ENCODE results near the gene DOCK1.

DOCK1 gene

DNA sequence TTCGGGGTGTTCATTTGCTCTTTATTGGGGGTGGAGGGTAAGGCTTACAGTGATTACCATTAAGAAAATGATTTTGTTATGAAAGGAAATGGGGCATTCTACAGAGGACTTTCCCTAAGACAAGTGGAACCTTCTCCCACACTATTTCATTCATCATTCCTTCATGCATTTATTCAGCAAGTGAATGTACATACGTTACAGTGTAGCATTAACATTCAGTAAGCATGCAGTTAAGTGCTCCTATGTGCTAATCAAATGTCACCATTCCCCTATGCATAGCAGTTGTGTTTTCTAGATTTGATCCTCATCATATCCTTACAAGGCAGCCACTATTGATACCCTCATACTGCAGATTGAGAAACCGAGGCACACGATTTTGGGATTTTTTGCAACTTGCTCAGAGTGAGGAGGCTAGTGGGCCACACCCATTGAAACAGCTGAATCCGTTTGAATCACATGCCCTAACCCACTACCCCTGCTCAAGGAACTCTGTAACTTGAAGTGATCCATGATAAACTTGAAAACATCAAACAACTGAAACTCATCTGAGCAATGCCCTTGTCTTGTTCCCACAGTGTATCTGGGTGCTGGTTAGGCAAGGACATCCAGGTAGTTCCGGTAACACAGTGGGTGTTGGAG is 274.5 kb downstream of the DOCK1 start:
- DNase-seq (ENCODE audit: low spot score) = no peak

DNA sequence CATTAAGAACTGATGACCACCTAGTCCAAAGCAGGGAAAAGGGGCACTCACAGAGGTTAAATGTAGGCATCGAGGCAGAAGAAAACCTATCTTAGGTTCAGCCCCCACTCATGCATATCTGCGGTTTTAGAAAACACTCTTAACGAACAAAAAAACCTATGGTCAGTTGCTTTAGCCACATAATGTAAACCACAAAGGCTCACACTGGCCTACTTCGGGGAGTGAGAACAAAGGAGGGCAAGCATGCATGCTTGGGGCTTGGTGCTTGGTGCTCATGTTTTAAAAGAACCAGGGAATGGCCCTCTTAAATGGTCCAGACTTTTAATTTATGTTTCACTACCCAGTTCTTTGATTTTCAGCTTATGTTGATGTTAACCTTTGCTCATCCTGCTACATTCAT is 276.9 kb downstream of the DOCK1 start:
- no peak for DNase-seq (ENCODE audit: low spot score)

DNA sequence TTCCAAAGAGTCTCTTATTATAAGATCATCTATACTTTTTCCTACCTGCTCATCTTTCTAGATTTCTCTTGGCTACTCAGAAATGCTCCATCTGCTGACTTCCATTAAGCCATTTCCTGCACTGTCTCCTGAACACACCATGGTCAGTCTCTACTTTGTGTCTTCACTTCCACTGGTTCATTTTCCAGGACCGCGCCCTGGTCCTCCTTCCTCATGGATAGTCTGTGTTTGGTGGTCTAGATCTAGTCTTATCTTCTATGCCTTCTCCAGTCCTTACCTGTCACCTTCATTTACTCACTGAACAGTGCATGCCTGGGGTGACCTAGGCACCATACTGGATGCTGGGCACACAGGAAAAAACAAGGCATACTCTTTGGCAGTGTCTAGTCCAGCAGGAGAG is 279.4 kb downstream of the DOCK1 start:
- no peak for DNase-seq (ENCODE audit: low spot score)

DNA sequence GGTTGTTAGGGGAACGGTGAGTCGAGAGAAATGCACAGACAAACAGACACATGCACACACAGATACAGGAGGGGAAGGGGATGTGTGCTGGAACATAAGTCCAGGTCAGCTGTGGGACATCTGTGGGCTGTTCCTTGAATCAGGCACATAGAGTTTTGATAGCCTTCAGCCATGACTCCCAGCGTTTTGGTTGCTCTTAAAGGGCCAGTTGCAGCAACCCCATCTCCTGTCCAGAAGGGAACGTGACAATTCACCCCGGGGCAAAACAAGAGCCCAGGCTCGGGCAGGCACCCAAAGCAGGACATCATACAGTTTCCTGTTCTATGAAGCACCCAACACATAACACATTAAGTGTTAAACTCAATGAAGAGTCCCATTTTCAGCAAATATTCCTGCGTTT is 281.6 kb downstream of the DOCK1 start:
- no peak for DNase-seq (ENCODE audit: low spot score)

DNA sequence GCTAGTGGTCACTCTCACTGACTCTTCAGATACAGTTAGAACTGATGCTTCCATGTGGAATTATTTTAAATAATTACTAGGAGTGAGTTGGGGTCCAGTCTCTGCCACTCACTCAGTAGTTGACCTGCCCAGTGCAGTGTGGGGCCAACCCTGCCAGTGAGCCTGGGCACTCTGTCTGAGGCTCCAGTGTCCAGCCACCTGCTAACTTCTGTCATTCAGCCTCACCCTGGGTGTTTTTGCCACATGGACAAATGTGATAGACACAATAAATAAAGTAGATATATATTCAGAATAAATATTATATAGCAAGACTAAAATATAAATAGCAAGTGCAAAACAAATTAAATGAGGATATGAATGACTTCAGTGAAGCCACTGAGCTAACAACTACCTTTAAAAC is 284.0 kb downstream of the DOCK1 start:
- no peak for DNase-seq (ENCODE audit: low spot score)

DNA sequence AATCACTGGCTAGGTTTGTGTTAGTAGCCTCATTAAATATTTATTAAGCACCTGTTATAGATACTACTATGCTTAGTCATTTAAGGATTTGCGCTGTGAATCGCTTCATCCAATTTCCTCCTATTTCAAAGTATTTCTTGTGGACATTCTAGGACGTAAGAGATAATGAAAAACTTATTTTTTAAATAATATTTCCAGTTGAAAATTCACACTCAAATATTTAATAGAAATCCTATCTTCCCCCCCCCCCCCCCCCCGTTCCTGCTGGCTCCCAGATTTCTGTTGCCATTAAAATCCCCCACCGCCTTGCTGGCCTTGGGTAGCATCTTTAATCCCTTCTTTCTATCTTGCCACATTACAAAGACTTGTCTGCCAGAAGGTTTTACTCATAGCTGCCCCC is 285.2 kb downstream of the DOCK1 start:
- DNase-seq (ENCODE audit: low spot score) = no peak

DNA sequence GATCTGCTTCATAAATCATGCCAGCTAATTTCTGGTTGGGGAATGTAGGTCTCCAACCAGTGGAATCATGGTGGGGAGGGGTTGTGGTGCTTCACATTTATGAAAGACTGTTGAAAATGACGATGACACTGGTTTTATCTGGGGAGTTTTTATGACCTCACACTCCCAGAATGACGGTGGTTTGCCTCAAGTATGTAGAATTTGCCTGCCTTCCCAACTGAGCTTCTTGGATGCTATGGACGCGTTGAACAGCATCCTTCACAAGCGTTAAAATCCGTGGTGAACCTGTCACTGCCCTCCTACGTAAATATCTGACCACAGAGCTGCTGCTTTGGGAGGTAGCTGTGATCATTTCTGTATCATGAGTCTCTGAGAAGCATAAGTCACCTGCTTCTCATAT is 287.9 kb downstream of the DOCK1 start:
- DNase-seq (ENCODE audit: low spot score) = no peak

DNA sequence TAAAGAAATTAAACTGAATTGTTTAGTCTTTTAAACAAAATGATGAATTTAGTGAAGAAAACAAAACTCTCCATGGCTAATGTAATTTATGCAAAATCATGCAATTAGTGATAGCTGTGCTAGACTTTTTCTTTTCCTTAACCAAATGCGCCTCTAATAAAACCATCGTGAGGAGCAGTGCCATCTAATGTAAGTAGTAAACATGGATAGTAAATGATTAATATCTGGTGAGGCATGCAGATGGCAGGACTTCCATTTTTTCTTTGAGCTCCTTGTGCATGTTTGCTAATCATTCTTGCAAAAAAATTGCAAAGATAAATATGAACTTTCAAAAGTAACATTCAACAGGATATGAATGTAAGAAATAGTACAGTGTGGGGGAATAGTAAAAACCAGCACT is 288.9 kb downstream of the DOCK1 start:
- DNase-seq (ENCODE audit: low spot score) = no peak

DNA sequence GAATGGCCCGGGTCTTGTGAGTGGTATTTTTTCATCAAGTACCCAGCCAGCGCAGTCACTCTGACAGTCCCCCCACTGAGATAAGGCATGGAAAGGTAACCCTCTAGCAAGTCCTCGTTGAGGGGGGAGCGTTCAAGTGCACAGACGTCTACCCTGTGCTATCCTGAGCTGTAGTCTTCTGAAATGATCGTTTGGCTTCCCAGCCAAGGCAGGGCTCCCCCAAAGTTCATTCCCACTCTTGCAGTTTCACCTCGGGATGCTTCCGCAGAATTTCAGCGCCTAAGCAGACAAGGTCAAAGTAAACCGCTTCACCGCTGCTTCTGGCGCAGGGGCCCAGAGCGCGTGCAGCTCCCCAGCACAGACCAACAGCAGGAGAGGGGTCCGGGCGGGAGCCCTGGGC is 289.4 kb downstream of the DOCK1 start:
- no peak for DNase-seq (ENCODE audit: low spot score)

DNA sequence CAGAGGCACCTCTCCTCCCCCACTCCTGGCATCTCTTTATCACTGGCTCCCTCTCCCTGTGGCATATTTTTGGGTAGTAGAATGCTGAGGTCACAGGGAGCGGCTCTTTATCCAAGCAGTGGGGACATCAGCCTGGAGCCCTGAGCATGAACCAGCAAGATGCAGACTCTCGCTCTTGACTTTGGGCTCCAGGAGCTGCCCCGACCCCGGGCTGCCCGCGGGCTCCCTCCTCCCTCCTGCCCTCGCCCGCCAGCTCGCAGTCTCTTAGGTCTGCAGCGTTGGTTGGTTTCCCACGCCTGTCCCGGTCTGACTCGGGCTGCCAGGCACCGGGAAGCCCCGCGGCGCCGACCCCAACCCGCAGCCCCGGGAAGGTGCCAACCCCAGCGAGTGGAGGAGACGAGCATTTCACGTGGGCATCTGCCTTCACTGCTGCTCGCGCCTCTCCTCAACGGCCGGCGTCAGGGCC is 289.8 kb downstream of the DOCK1 start:
- no peak for DNase-seq (ENCODE audit: low spot score)

DNA sequence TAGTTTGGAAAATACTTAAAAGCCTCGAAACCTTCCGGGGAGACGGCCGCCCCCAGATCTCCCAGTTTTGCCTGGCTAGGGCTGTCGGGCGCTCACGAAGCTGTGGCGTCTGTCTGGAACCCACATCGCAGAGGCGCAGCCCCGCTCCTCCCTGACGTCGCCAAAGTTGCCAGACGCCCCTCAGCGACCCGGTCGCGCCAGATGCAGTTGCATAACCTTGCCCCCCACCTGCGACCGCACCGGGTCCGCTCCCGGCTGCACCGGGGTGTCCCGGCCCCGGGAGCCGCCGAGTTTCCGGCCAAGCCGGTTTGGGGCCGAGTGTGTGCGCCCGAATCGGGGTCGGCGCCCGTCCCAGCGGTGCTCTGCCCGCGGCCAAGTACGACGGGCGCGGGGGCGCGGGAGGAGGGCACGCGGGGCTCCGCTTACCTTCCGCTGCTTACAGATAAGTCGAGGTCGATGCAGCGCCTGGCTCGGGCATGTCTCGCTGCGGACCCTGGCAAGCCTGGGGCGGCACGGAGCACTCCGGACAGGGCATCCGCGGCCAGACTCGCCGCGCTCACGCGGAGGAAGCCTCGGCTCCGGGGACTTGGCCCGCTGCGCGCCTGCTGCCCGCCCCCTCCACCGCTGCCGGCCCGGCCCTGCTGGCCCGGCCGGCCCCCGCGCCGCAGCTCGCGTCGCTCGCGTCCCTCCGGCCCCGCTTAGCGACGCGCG is 290.5 kb downstream of the DOCK1 start:
- DNase-seq (ENCODE audit: low spot score) = no peak

DNA sequence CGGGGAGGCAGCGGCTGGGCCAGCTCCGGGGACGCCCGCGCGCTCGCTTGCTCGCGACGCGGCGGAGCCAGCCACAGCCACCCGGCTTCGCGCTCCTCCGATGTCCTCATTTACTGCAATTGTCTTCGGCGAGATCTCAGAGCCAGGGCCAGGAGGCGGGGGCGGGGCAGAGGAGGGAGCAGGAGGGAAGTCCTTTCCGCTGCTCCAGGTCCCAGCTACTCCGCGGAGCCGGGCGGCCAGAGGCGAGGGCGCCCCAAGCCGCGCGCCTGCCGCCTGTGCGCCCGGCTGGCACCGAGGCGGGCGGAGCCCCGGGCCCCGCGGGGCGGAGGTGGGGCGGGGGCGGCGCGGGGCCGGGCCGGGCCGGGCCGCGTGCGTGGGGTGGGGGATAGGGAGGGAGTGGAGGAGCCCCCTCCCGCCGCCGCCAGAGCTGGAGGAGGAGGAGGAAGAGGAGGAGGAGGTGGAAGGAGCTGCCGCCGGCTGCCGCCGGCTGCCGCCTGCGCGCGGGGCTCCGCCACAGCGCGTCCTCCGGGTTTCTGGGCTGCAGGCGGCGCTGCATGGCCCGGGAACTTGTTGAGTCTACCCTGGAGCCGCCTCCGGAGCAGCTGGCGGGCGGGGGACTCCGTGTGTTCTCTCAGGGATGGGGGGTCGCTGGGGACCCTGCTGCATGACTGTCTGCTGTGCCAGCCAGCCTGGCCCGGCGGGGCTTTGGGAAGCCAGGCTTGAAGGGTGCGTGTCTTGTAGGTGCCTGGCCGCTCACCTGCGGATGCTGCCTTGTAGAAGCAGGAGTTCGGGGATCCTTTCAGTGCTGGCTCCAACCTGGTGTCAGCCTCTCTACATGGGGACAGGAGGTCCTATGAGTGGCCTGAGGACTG is 291.3 kb downstream of the DOCK1 start, which contains the start of gene INSYN2A:
INSYN2A (minus strand) TSS at position 310 of the 872 bp plus-strand sequence. CDS start 20,196 bp downstream, outside the sequence.
- no peak for DNase-seq (ENCODE audit: low spot score)

DNA sequence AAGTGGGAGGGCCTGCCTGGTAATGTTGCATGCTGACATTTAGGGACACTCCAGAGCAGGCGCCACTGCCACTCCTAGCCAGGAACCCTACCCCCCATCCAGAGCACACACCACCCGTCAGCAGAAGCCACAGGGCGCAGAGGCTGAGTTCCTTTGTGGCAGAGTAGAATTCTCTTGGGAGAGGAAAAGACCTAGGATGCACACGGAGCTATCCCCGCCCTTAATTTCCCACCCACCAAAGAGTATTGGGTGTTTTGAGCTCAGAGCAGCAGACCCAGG is 291.9 kb downstream of the DOCK1 start:
- no peak for DNase-seq (ENCODE audit: low spot score)

DNA sequence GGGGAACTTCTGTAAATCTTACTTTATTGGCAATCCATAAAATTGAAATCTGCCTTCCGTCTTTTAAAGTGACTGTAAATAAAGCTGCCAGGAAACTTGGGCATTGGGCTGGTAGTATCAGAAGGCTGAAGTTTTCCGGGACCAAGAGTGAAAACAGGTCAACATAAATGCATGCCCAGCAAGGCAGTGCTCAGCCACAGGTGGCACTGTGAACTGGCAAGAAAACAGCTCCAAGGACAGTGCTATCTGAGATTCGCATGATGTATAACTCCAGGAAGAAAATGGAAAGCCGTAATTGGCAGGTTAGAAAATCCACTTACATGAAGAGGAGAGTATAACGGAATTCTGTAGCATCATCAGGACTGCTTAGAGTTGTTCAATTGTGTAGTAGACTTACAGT is 293.1 kb downstream of the DOCK1 start:
- no peak for DNase-seq (ENCODE audit: low spot score)

DNA sequence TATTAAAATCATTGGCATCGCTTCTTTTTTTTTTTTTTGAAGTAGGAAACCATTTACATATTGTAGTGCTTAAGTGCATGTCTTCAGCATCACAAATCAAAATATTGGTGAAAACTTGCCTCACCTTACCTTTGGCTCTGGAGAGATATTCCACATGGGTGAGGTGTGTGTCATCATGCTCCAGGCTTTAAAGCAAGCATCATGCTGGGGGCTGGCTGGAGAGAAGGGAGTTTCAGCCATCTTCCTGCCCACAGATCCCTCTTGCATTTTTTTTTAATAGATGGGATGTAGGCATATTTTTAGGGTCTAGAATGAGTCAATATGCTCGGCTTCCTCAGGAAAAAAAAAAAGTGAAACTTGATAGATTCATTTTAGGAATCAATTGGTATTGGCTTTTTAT is 293.5 kb downstream of the DOCK1 start:
- DNase-seq (ENCODE audit: low spot score) = no peak

DNA sequence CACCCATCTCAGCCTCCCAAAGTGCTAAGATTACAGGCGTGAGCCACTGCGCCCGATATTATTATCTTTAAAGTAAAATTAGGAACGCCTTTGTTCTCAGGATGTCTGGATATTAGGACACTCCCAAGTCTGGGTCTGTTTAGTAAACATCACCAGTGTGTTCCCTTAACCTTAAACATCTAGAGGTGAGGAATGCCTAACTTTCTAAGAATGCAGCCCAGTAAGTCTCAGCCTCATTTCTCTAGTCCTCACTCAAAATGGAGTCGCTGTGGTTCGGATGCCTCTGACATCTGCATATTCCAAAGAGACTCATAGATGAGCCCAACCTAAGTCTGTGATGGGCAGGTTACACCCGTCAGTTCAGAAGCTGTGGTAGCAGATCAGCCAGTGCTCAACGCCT is 295.4 kb downstream of the DOCK1 start:
- no peak for DNase-seq (ENCODE audit: low spot score)

DNA sequence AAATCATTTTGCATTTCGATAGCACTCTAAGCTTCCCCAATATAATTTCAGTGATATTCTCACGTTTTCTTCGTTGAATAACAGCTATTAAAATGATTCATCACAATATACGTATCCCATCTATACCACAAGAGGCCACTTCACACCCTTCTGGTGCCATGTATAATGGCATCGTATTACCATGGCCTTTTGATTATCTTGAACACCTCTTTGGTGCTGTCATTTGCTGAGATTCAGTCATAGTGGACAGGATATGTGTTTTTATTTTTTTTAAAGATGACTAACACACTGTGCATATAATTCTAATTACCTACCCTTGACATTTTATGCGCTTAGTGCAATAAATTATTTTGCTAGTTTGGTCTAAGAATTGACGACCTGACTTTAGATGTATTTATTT is 297.8 kb downstream of the DOCK1 start:
- no peak for DNase-seq (ENCODE audit: low spot score)

DNA sequence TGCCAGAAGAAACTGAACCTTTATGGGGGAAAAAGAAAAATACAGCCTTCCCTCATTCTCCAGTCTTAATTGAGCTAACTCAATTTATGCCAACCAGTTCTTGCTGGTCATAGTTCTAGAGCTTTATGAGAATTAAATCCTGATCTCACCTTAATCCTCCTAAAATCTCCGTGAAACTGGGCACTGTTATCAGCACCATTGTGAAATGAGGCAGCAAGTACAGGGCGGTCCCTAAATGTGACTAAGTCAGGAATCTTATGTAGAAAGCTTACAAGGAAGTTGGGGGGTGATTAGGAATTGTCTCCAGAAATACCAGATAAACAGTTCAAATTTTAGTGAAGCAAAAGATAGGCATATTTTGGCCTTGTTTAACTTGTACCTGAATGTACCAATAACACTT is 301.9 kb downstream of the DOCK1 start:
- DNase-seq (ENCODE audit: low spot score) = no peak

DNA sequence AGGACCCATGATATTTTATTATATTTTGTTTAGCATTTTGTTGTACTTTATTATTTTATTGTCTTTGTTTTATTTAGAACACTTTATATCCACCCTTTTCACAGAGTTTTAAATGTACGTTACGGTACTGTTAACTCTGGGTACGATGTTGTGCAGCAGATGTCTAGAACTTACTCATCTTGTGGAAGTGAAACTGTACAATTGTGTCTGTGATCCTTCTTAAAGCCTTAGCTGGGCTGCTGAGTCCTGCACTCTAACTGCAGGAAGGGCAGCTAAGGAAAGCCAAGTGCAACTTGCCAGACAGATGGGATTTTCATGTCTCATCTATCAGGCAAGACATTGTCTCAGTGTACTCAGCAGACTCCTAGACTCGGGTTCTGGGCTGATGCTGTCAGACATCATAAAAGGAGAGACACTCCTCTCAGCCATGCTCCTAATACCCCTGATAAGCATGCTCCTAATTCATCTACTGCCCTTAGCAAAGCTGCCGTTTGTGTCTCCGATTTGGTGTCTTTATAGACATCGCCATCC is 305.8 kb downstream of the DOCK1 start:
- DNase-seq (ENCODE audit: low spot score) = no peak

DNA sequence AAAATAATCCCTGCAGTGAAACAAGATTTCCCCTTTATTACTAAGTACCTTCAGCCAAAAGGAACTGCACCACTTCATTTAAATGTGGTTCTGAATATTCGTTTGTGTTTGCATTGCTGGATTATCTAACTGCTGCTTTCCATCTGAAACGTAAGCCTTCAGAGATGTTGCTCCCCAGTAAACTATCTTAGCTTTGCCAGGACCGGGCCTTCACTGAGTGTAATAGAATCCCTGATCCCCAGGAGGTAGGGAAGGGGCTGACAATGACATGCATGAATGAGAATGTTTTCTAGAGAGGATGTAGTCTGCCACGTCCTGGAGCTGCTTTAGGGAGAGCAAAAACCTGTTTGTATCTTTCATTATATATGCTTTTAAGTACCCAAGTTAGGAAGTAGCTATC is 310.6 kb downstream of the DOCK1 start:
- DNase-seq (ENCODE audit: low spot score) = no peak

DNA sequence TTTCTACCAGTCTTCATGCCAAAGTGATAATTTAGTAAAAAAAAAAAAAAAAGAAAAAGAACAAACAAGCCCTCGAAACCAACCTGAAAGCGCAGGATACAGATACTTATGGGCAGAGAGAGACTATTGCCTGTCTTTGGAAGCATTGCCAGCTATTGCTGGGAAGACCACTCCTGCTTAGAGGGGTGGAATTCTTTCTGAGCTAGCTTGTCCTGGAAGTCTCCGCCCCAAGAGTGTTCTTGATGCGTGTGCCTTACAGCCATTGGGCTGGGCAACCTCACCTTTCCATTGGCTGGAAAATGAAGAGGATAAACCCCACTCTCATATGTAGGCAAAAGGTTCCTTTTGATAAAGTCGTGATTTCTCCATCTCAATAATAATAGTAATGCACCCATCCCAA is 311.0 kb downstream of the DOCK1 start:
- no peak for DNase-seq (ENCODE audit: low spot score)

DNA sequence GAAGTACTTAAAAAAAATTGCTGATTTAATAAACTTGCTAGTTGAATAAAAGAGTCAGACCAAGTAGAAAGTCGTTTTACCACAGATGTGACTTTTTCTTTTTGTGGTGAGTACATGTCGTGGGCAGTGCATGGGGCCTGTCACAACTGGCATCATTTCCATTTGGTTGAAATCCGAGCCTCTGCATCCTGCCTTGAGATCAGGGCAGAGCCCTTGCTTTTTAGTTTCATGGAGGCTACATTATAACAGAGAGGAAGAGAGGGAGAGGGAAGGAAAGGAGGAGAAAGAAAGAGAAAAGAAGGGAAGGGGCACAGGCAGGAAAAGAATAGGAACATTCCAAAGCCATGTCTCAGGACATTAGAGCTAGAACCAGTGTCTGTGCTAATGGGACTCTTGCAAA is 311.6 kb downstream of the DOCK1 start:
- DNase-seq (ENCODE audit: low spot score) = no peak

DNA sequence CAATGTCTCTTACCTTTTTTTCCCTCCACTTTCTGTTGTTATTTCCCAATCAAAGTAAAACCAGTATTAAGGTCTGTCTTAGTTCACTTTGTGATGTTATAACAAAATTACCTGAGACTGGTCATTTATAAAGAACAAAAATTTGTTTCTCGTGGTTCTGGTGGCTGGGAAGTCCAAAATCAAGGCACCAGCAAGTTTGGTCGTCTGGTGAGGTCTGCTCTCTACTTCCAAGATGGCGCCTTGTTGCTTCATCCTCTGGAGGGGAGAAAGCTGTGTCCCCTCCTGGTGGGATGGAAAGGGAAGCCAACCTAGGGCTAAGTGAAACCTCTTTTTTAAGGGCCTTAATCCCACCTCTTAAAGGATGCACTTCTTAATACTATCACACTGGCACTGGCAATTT is 313.4 kb downstream of the DOCK1 start:
- DNase-seq (ENCODE audit: low spot score) = no peak
